Psoas muscle (tissue), 8 donors: ENCODE results near the gene COX20. TPM values are rescaled to one million over a fixed set of nuclear protein-coding genes. Genes with fewer than 3 reads are reported as not detected.
A peak's percentile ranks its signal among the peaks of the same experiment; 100 is the strongest.

Source experiments
- ATAC-seq, 4 donors: fragments of 200-7000 bp; cut with Tn5 transposase; one replicate each; pipeline ENCODE4 v1.9.1; 2020; ENCODE audit warnings: moderate library complexity in 3 of 4, mild to moderate bottlenecking in 2 of 4
- DNase-seq, 2 donors: peaks; one replicate each; pipeline ENCODE4 v3.0.0-alpha.2; 2020
- H3K27ac ChIP-seq: fragments of 200-600 bp; one replicate; pipeline ENCODE4 v1.8.0; 2022
- H3K27me3 ChIP-seq, 3 donors: fragments of 200-600 bp in 1 of 3; one replicate each; pipeline versions ENCODE4 v1.6.1 to v1.8.0; 2013 to 2022; ENCODE audit warnings: low read length in 2 of 3, mild to moderate bottlenecking in 2 of 3, moderate library complexity in 1 of 3; ENCODE audit not compliant: insufficient read depth in 3 of 3
- H3K36me3 ChIP-seq, 2 donors: fragments of 200-600 bp in 1 of 2; one replicate each; pipeline versions ENCODE4 v1.6.1 to v1.8.0; 2013 to 2022; ENCODE audit warnings: low read depth in 1 of 2, mild to moderate bottlenecking in 1 of 2, moderate library complexity in 1 of 2; ENCODE audit not compliant: insufficient read depth in 1 of 2
- H3K4me1 ChIP-seq: fragments of 200-600 bp; one replicate; pipeline ENCODE4 v1.8.0; 2022
- H3K4me3 ChIP-seq: fragments of 200-600 bp; one replicate; pipeline ENCODE4 v1.8.0; 2022; ENCODE audit warnings: mild to moderate bottlenecking
- H3K9me3 ChIP-seq: fragments of 200-600 bp; one replicate; pipeline ENCODE4 v1.8.0; 2022
- WGBS, 3 donors: extraction: QIAGEN DNeasy Blood & Tissue Kit; methylation state at CpG; one replicate each; pipeline versions ENCODE4 v1.1.6 to v1.1.7; 2013; 5-methylcytosine and 5-hydroxymethylcytosine counted together
- intact Hi-C, 2 donors: fragments of 100-400 bp; cut with DNase I; formaldehyde crosslinking; loops; one replicate each; pipeline versions ENCODE4 v1.11.0 to v1.14.2; 2022
- polyA plus RNA-seq, 3 donors: library from polyadenylated mRNA; stranded (reverse); fragments of 200-250 nt; gene quantifications; one replicate each; pipeline ENCODE4 v1.2.3, GENCODE V29; 2013
- total RNA-seq, 4 donors: library from RNA; stranded (reverse); fragmentation: NEBNext Ultra II Directional in 2 of 4; extraction: Animal tissue kit (Norgen Biotek cat#: 25700) in 2 of 4; gene quantifications; one replicate each; pipeline versions ENCODE4 v1.2.1 to v1.2.4, GENCODE V29; 2021 to 2023
- TF ChIP-seq, protein P1 (sequence below): fragments of 200-600 bp; IDR thresholded peaks from one replicate; pipeline ENCODE4 v1.8.0; 2022; ENCODE audit warnings: antibody characterized with exemption
- donor health status: healthy with polysubstance abuse.
- donor health status: DM: no; HTN: no; CAD: no; lungs with moderate emphysema.
- donor health status: Bipolar disorder and iron deficiency.
- donor health status: healthy.
- donor health status: DM: yes; HTN: yes; CAD: no.
- donor health status: DM: no; HTN: no; CAD: no.
- donor health status: DM: no; HTN: no; CAD: no.
- donor health status: DM: yes; HTN: yes; CAD: no.

The COX20 gene
- total and polyA plus RNA-seq, 7 donors: 22.6 to 76.8 (median 35.8) TPM

DNA sequence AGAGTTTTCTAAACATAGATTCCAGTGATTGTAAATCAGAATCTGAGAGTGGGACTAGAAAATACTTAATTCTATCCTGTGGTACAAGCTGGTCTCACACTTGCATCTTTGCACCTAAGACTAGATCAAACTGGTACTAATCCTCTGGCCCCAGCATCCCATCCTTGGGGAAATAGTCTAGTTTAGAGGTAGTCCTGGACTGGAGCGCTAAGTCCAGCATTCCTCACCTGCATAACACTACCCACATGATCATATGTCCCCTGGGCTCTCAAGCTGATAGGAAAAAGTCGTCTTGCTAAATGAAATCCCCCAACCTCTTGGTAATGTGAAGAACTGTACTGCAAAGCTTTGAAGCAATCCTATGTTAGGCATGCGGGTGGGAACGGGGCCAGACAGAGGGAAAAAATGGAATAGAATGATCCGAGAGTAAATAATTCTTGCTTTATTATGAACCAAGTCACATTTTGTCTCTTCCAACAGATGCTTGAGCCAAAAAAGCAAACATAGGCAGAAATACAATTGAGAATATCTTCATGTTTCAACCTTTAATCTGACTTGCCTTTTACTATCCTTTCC, 4.8 kb downstream of the COX20 start:
- DNase-seq (no peak), ATAC-seq (no peak)
- WGBS, 3 donors: 60 to 62% (median 61%) methylated on average over 5 of the region's 5 CpGs
- peaks cover 10 to 64% of the 10 kb centered on the region in 2 donors for H3K36me3 ChIP-seq
- H3K27me3 ChIP-seq: no peaks in the 10 kb centered on the region
- peak overlapping the region; percentile 53 for H3K27ac ChIP-seq
- TF ChIP-seq, protein P1, sequence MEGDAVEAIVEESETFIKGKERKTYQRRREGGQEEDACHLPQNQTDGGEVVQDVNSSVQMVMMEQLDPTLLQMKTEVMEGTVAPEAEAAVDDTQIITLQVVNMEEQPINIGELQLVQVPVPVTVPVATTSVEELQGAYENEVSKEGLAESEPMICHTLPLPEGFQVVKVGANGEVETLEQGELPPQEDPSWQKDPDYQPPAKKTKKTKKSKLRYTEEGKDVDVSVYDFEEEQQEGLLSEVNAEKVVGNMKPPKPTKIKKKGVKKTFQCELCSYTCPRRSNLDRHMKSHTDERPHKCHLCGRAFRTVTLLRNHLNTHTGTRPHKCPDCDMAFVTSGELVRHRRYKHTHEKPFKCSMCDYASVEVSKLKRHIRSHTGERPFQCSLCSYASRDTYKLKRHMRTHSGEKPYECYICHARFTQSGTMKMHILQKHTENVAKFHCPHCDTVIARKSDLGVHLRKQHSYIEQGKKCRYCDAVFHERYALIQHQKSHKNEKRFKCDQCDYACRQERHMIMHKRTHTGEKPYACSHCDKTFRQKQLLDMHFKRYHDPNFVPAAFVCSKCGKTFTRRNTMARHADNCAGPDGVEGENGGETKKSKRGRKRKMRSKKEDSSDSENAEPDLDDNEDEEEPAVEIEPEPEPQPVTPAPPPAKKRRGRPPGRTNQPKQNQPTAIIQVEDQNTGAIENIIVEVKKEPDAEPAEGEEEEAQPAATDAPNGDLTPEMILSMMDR: no peak
- intact Hi-C loops: no loop called here
- H3K9me3 ChIP-seq: no peaks in the 10 kb centered on the region
- no peak overlapping the region for H3K4me3 ChIP-seq
- H3K4me1 ChIP-seq: peaks cover 47% of the 10 kb centered on the region

DNA sequence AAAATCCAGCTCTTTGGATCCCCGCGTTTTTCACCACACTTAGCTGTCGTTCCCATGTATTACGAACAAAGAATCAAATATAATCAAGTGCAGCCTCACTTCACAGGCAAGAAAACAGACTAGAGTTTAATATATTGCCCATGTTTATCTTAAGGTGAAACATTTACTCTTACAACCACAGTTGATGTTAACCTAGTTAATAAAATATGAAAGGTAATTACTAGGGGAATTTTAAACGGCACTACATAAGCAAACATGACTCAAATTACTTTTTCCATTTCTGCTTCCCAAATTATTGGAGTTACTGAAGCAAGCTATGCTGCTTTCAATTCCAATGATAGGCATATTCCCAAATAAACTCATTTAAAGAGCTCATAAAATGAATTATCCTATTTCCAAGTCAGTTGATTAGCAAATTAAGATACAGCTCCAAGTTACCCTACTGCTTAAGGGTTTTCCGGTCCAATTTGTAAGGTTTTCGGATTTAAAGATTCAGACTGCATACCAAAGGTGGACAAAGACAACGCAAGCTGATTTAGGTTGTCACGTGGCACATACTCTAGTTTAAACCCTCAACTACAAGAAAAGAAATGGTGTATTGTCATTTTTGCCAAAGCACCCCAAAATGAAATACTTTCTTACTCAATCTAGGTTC, 5.9 kb downstream of the COX20 start:
- TF ChIP-seq, protein P1: no peak
- DNase-seq: no peak
- intact Hi-C loops: no loop called here
- Histone ChIP-seq H3K9me3 (no peaks in the 10 kb centered on the region), H3K27me3 (no peaks in the 10 kb centered on the region), H3K27ac (peak overlapping the region; percentile 28), H3K4me1 (peaks cover 46% of the 10 kb centered on the region), H3K36me3 (peaks cover 10 to 75% of the 10 kb centered on the region in 2 donors), H3K4me3 (no peak overlapping the region)
- WGBS, 3 donors: 80 to 86% (median 84%) methylated on average over 9 of the region's 9 CpGs
- no peak for ATAC-seq

DNA sequence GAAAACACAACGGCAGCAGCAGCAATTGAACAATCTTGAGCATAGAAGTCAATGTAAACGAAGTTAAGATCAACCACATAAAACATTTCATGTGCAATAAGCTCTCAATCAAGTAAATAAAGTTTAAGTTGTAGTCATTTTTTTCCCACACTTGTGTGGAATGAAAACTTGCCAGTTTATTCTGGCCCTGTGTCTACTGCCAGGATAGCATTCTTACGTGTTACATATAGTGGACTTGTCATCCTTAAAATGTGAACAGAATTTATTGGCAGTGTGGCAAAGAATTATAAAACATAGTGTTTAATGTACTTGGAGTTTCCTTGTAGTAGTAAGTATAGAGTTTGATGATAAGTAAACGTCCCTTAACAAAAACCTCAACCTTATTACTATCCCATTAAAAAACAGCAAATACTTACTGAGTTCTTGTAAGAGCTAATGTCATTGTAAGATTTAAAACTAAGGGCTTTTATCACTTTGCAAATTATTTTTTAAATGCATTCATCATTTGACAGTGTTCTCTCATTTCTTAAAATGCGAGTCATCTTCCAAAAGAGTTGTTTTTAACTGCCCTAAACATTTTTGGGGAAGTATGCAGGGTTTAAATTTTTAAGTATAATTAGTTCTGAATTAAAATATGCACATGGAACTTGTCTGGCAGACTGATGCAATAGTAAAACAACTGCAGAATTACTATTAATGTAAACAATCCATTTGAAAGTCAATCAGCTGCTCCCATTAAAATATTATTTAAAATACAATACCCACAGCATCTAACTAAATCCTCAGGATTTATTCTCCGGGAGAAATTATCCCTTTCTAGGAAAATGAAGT, 7.9 kb downstream of the COX20 start:
- DNase-seq (no peak), ATAC-seq (no peak)
- H3K4me1 ChIP-seq: peaks cover 32% of the 10 kb centered on the region
- no peaks in the 10 kb centered on the region for H3K27me3 ChIP-seq
- H3K36me3 ChIP-seq: peaks cover 10 to 95% of the 10 kb centered on the region in 2 donors
- no peaks in the 10 kb centered on the region for H3K9me3 ChIP-seq
- TF ChIP-seq, protein P1: no peak
- no peak overlapping the region for H3K4me3 ChIP-seq
- WGBS, 3 donors: 76 to 85% (median 81%) methylated on average over 6 of the region's 6 CpGs
- no peak overlapping the region for H3K27ac ChIP-seq
- intact Hi-C loops: no loop called here

DNA sequence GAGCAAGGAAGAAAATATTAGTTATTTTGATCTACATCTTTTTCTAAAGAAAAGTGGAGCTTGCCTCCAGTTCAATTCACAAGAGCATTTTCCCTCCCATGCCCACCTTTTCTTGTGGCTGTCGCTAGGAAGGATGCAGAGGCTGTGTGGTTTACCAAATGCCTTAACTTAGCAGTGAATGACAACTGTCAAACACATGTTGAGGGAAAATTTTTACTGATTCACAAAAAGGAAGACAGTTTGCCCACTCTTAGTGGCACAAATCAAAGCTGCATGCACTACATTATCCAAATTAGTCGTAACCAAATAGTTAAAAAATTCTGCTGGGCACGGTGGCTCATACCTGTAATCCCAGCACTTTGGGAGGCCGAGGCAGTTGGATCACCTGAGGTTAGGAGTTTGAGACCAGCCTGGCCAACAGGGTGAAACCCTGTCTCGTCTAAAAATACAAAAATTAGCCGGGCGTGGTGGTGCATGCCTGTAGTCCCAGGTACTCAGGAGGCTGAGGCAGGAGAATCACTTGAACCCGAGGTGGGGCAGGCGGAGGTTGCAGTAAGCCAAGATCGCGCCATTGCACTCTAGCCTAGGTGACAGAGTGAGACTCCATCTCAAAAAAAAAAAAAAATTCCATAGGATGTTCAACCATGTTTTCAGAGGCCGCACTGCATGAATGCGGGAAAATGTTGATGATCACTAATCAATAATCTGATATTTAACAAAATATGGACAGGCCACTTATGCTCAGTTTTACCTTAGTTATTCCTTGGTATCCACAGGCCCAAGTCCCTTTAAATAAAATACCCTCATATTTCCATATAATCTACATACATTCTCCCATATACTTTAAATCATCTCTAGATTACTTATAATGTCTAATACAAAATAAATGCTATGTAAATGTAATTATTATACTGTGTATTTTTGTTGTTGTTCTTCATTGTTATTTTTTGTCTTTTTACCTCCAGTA, 9.0 kb downstream of the COX20 start:
- H3K4me1 ChIP-seq: peaks cover 21% of the 10 kb centered on the region
- intact Hi-C loops: loop anchor here in 1 of 2 donors (2.0 kb wide), 1 partner anchor 14 kb away; no protein-coding TSS in a partner anchor
- no peak overlapping the region for H3K27ac ChIP-seq
- ATAC-seq: no peak
- 81 to 90% (median 83%) methylated on average over 13 of the region's 13 CpGs for WGBS, 3 donors
- H3K36me3 ChIP-seq: peaks cover 10 to 100% of the 10 kb centered on the region in 2 donors
- no peaks in the 10 kb centered on the region for H3K27me3 ChIP-seq
- no peak for DNase-seq
- TF ChIP-seq, protein P1: no peak
- H3K4me3 ChIP-seq: no peak overlapping the region
- H3K9me3 ChIP-seq: no peaks in the 10 kb centered on the region
